HG03354 (cell line): Measurements from ENCODE around the gene GAGE2A.
"Not testable (repeated sequence)": the region's sequence is repeated elsewhere in the genome, so short reads cannot be mapped to it uniquely, and the experiment has no call there.

Experiments
- ATAC-seq: cut with Tn5 transposase; IDR thresholded peaks from one replicate; pipeline ENCODE4 v1.9.1; 2021; ENCODE audit warnings: mild to moderate bottlenecking; ENCODE audit not compliant: unreplicated experiment, poor library complexity, severe bottlenecking

Gene GAGE2A

GRCh38 chrX:49589196-49589595 lies at the start of gene GAGE2A:
Gene GAGE2A, plus strand, starts transcription at chrX:49589496. Its CDS starts 1,155 bp downstream, at chrX:49590651.
- not testable (repeated sequence) for ATAC-seq

GRCh38 chrX:49541433-49541832 lies 47.9 kb upstream of the GAGE2A start, which contains the start of gene GAGE12D:
Gene GAGE12D, plus strand, starts transcription at chrX:49541733. Its CDS starts 1,155 bp downstream, at chrX:49542888.
- not testable (repeated sequence) for ATAC-seq

- ATAC-seq, result not testable (repeated sequence)
Measured at GRCh38 chrX:49550989-49551388, 38.3 kb upstream of the GAGE2A start, which contains the start of gene GAGE12E. Gene GAGE12E, plus strand, starts transcription at chrX:49551289. Its CDS starts 1,155 bp downstream, at chrX:49552444.

GRCh38 chrX:49560542-49560941 lies 28.8 kb upstream of the GAGE2A start, which contains the start of gene GAGE12F:
Gene GAGE12F, plus strand, starts transcription at chrX:49560842. Its CDS starts 1,155 bp downstream, at chrX:49561997.
- ATAC-seq, result not testable (repeated sequence)

- ATAC-seq, result not testable (repeated sequence)
Measured at GRCh38 chrX:49568728-49569127, 20.6 kb upstream of the GAGE2A start.

- not testable (repeated sequence) for ATAC-seq
Measured at GRCh38 chrX:49569152-49569551, 20.1 kb upstream of the GAGE2A start.

GRCh38 chrX:49570100-49570499 lies 19.2 kb upstream of the GAGE2A start, which contains the start of gene GAGE12G:
Gene GAGE12G, plus strand, starts transcription at chrX:49570400. Its CDS starts 1,155 bp downstream, at chrX:49571555.
- not testable (repeated sequence) for ATAC-seq

GRCh38 chrX:49579649-49580048 lies 9.6 kb upstream of the GAGE2A start, which contains the start of gene GAGE12H:
Gene GAGE12H, plus strand, starts transcription at chrX:49579949. Its CDS starts 1,155 bp downstream, at chrX:49581104.
- not testable (repeated sequence) for ATAC-seq

- ATAC-seq, result not testable (repeated sequence)
Measured at GRCh38 chrX:49589769-49590478, 628 bp downstream of the GAGE2A start.

GRCh38 chrX:49590488-49590887 lies 1.2 kb downstream of the GAGE2A start:
- ATAC-seq, result not testable (repeated sequence)

GRCh38 chrX:49598720-49599119 lies 9.4 kb downstream of the GAGE2A start, which contains the start of gene GAGE1:
Gene GAGE1, plus strand, starts transcription at chrX:49599020. Its CDS starts 1,155 bp downstream, at chrX:49600175.
- not testable (repeated sequence) for ATAC-seq

- no peak for ATAC-seq
Measured at GRCh38 chrX:49610718-49611310, 21.5 kb downstream of the GAGE2A start.

GRCh38 chrX:49618574-49618973 lies 29.3 kb downstream of the GAGE2A start:
- ATAC-seq, result no peak

GRCh38 chrX:49627086-49627777 lies 37.9 kb downstream of the GAGE2A start:
- no peak for ATAC-seq

- ATAC-seq, result no peak
Measured at GRCh38 chrX:49644991-49645637, 55.8 kb downstream of the GAGE2A start.
